ENCODE measurements around the gene PREX1. TPM values are rescaled to one million over a fixed set of nuclear protein-coding genes. Genes with fewer than 3 reads are reported as not detected.

The PREX1 gene
- total RNA-seq, 1 donor: 57.4 TPM

DNA sequence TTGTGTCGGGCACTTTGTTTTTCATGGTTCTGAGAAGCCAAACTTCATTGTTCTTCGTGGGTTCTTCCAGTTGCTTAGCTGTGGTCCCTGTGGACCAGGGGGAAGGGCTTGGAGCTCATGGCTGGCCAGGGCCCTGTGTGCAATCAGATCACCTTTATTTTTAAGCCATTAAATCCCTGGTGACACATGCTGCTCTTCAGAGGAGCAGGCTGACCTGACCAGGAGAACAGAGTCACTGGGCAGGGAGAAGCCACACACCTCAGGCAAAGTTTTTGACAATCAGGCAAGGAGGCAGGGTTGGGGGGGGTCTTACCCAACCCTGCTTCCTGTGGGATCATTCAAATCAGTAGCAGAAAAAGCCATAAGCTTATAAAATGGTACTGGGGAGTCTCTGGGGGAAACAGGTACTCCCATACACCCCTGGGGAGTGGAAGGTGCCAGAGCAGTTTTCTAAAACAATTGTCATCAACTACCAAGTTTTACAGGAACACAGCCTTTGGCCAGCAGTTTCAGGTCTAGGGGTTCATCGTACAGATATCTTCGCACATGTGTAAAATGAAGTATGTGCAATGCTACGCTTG lies 37.0 kb upstream of the PREX1 start:
- DNase-seq (ENCODE audit: low read depth): no peak
- H3K4me3 ChIP-seq (ENCODE audit: low read depth, low read length): no peak overlapping the region
- TF ChIP-seq, protein P1, sequence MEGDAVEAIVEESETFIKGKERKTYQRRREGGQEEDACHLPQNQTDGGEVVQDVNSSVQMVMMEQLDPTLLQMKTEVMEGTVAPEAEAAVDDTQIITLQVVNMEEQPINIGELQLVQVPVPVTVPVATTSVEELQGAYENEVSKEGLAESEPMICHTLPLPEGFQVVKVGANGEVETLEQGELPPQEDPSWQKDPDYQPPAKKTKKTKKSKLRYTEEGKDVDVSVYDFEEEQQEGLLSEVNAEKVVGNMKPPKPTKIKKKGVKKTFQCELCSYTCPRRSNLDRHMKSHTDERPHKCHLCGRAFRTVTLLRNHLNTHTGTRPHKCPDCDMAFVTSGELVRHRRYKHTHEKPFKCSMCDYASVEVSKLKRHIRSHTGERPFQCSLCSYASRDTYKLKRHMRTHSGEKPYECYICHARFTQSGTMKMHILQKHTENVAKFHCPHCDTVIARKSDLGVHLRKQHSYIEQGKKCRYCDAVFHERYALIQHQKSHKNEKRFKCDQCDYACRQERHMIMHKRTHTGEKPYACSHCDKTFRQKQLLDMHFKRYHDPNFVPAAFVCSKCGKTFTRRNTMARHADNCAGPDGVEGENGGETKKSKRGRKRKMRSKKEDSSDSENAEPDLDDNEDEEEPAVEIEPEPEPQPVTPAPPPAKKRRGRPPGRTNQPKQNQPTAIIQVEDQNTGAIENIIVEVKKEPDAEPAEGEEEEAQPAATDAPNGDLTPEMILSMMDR (IDR thresholded peaks at IDR 0.05; ENCODE audit: insufficient read depth, low read depth, low read length): no peak

DNA sequence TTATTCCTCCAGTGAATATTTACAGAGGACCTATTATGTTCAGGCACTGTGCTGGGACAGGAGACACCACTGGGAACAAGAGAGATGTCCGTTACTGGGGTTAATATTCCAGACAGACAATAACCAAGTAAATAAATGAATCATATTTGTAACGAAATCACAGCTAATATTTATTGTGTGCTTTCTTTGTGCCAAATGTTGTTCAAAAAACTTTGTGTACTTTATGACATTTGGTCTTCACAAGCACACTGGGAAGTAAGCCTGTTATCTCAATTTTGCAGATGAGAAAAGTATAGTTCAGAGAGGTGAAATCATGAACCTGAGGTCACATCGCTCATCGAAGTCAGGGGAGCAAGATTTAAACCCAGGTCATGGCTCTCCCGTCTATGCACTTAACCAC lies 36.5 kb upstream of the PREX1 start:
- TF ChIP-seq, protein P1 (IDR thresholded peaks at IDR 0.05; ENCODE audit: insufficient read depth, low read depth, low read length): no peak
- H3K4me3 ChIP-seq (ENCODE audit: low read depth, low read length): no peak overlapping the region
- no peak for DNase-seq (ENCODE audit: low read depth)

DNA sequence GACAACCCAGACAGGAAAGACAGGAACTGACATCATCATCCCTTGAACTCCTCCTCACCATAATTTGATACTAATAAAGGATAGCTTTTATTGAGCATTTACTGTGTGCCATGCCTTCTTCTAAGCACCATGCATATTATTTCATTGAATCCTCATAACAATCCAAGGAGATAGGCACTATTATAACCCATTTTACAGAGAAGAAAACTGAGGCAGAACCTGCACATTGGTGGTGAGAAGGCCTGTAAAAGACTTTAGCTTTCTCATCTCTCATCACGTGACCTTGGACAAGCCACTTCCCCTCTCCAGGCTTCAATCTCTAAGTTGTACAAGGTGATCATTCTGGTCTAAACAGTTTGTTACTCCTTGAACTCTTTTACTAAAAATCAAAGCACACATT lies 34.5 kb upstream of the PREX1 start:
- H3K4me3 ChIP-seq (ENCODE audit: low read depth, low read length): no peak overlapping the region
- TF ChIP-seq, protein P1 (IDR thresholded peaks at IDR 0.05; ENCODE audit: insufficient read depth, low read depth, low read length): no peak
- no peak for DNase-seq (ENCODE audit: low read depth)

DNA sequence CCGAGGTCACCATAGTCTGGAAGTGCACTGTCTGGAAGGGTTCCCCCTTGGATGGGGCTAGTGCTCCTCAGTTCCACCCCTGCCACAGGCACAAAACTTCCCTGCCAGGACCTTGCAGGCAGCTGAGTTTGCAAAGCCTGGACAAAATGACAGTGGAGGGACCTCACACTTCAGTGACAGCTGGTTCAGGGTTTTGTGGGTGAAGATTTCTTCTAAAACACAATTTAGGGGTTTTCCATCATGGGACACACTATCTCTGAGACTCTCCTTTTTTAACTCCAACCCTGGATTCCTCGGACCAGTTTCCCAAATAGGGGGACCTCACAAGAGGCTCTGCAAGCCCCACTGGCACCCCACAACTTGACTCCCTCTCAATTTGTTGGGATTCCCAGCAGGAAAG lies 33.6 kb upstream of the PREX1 start:
- TF ChIP-seq, protein P1 (IDR thresholded peaks at IDR 0.05; ENCODE audit: insufficient read depth, low read depth, low read length): no peak

DNA sequence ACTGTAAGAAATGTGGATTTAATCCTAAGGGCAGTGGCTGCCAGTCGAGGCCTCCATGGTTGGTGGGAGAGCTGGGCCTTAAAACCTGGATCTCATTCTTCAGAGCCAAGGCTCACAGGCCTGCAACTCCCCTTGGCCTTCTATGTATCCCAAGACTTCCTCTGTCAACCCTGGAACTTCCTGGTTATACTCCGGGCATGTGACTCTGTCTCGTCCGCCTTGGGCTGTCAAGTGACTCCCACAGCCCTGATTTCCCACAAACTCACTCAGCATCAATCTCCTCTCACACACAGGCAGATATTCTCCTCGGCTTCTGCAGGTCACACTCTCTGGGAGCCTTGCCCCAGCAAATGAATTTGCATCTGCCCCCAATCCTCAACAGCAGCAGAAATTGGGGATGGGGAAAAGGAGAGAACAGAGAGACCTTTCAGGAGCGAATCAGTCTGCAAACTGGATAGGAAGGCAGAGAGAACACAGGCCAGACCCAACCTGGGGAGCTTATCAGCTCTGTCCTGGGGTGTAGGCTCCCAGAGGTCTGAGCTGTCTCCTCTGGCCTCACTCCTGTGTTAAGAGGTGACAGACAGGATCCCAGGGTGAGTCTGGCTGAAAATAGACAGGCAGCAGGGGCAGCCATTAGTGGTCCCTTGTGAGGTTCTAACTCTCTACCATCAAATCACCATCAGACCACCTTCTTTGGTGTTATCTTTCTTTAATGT lies 30.4 kb upstream of the PREX1 start:
- TF ChIP-seq, protein P1 (IDR thresholded peaks at IDR 0.05; ENCODE audit: insufficient read depth, low read depth, low read length): no peak
- no peak for DNase-seq (ENCODE audit: low read depth)

More for the DNA sequence above, 33.6 kb upstream of the PREX1 start:
- no peak for DNase-seq (ENCODE audit: low read depth)
- H3K4me3 ChIP-seq (ENCODE audit: low read depth, low read length): no peak overlapping the region

DNA sequence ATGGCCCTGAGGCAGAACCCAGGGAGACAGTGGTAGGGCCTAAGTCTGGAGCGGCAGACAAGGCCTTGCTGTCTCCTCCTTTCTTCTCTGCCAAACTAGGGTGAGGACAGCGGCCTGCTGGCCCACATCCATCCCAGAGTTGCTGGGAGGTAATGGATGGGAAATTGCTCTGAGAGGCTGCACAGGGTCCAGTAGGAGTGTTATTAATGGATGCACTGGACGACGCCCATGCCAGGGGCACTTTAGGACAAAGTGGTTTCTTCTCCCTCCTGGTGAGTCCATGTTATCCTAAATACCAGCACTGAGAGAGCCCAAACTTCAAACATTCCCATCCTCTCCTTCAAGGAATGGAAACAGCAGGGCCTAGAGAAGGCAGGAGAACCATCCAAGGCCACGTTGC lies 28.3 kb upstream of the PREX1 start:
- H3K4me3 ChIP-seq (ENCODE audit: low read depth, low read length): no peak overlapping the region
- DNase-seq (ENCODE audit: low read depth): no peak
- TF ChIP-seq, protein P1 (IDR thresholded peaks at IDR 0.05; ENCODE audit: insufficient read depth, low read depth, low read length): no peak

More for the DNA sequence above, 30.4 kb upstream of the PREX1 start:
- no peak overlapping the region for H3K4me3 ChIP-seq (ENCODE audit: low read depth, low read length)
